Measurements from ENCODE around the gene ATP8B3. TPM values are rescaled to one million over a fixed set of nuclear protein-coding genes. Genes with fewer than 3 reads are reported as not detected.

Gene ATP8B3
- total and polyA plus RNA-seq, 8 donors: 0.15 to 1.4 (median 0.80) TPM; not detected in 4

GRCh38 chr19:1828279-1829238 lies 16.5 kb upstream of the ATP8B3 start:
- Histone ChIP-seq H3K4me1 (peaks cover 9 to 42% (median 27%) of the 10 kb centered on the region in 4 donors), H3K27ac (no peak overlapping the region), H3K9me3 (no peaks in the 10 kb centered on the region), H3K4me3 (no peak overlapping the region), H3K36me3 (peaks cover 30 to 80% (median 70%) of the 10 kb centered on the region in 4 donors), H3K27me3 (no peaks in the 10 kb centered on the region)
- WGBS, 5 donors: 87 to 96% (median 90%) methylated on average over 14 to 57 of the region's 57 CpGs
- no peak for DNase-seq
- intact Hi-C loops (cut with DNase I; ENCODE audit: low total_unique reads): loop anchor here (10.0 kb wide), 1 partner anchor 274 kb away; no protein-coding TSS in a partner anchor
- no peak for TF ChIP-seq EP300 (IDR thresholded peaks at IDR 0.05)
- no peak for TF ChIP-seq POLR2AphosphoS5 (IDR thresholded peaks at IDR 0.05)
- TF ChIP-seq CTCF (IDR thresholded peaks at IDR 0.05): no peak
- TF ChIP-seq POLR2A (IDR thresholded peaks at IDR 0.05): no peak

- no peak for DNase-seq
- H3K9me3 ChIP-seq: no peaks in the 10 kb centered on the region
- 90 to 97% (median 94%) methylated on average over 20 to 41 of the region's 41 CpGs for WGBS, 5 donors
- peaks cover 9 to 36% (median 23%) of the 10 kb centered on the region in 4 donors for H3K4me1 ChIP-seq
- no peak for TF ChIP-seq EP300 (IDR thresholded peaks at IDR 0.05)
- TF ChIP-seq CTCF (IDR thresholded peaks at IDR 0.05): no peak
- intact Hi-C loops (cut with DNase I; ENCODE audit: low total_unique reads): loop anchor here (10.0 kb wide), 1 partner anchor 273 kb away; no protein-coding TSS in a partner anchor
- H3K27ac ChIP-seq: no peak overlapping the region
- peaks cover 33 to 88% (median 78%) of the 10 kb centered on the region in 4 donors for H3K36me3 ChIP-seq
- no peak overlapping the region for H3K4me3 ChIP-seq
- no peaks in the 10 kb centered on the region for H3K27me3 ChIP-seq
These were observed 15.6 kb upstream of the ATP8B3 start for GRCh38 chr19:1827566-1828278.

- H3K27me3 ChIP-seq: no peaks in the 10 kb centered on the region
- TF ChIP-seq EP300 (IDR thresholded peaks at IDR 0.05) (no peak), CTCF (IDR thresholded peaks at IDR 0.05) (no peak), POLR2AphosphoS5 (IDR thresholded peaks at IDR 0.05) (no peak), POLR2A (IDR thresholded peaks at IDR 0.05) (no peak)
- WGBS, 5 donors: 65 to 77% (median 69%) methylated on average over 27 to 63 of the region's 63 CpGs
- peaks cover 37 to 91% (median 81%) of the 10 kb centered on the region in 4 donors for H3K36me3 ChIP-seq
- H3K27ac ChIP-seq: no peak overlapping the region
- no peaks in the 10 kb centered on the region for H3K9me3 ChIP-seq
- H3K4me1 ChIP-seq: peaks cover 9 to 36% (median 23%) of the 10 kb centered on the region in 4 donors
- peak in 1 of 2 donors; percentile 47 for DNase-seq
- H3K4me3 ChIP-seq: no peak overlapping the region
- intact Hi-C loops (cut with DNase I; ENCODE audit: low total_unique reads): loop anchor here (10.0 kb wide), 1 partner anchor 272 kb away; no protein-coding TSS in a partner anchor
These were observed 14.8 kb upstream of the ATP8B3 start for GRCh38 chr19:1826557-1827521.
